Putamen (tissue), 1 donor: Measurements from ENCODE around the gene WDR35.

Experiments
- DNase-seq: peaks from one replicate; pipeline ENCODE4 v3.0.0-alpha.2; 2016; ENCODE audit warnings: low spot score

WDR35 gene

DNA sequence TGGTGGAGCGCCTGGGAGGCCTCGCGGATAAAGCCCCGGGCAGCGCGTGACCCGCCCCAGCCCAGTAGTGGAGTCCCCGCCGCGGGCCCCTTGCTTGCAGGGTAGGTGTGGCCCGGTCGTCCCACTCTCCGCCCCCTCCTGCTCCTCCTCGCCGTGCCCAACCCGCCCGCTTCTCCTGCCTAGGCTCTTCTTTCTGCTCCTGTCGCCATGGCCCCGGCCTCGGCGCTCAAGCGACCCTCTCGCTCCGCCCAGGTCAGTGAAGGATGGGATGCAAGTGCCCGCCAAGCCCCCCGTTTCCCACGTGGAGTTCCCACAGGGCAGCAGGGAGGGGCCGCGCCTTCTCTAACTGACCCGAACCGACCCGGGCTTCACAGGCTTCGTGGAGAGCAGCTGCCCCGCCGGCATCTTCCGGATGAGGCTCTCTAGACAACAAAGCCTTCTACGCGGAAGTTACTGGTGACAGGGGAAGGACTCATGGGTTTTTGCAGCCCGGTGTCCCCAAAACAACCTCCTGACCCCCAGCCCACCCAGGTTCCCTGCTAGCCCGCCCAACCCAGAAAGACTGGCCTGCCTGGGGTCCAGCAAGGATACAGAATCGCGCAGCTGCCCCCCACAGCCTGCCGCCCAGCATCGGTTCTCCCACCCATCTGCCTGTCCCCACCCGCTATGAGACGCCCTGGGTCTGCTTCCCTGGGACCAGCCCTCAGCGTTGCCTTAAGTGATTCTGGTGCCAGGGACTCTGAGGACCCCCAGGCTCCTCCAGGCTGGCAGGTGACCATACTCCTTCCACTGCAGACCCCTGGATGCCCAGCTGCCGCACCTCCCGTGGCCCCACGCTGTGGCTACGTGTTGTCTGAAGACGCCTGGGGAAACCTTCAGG lies 121.0 kb downstream of the WDR35 start:
- DNase-seq = no peak

DNA sequence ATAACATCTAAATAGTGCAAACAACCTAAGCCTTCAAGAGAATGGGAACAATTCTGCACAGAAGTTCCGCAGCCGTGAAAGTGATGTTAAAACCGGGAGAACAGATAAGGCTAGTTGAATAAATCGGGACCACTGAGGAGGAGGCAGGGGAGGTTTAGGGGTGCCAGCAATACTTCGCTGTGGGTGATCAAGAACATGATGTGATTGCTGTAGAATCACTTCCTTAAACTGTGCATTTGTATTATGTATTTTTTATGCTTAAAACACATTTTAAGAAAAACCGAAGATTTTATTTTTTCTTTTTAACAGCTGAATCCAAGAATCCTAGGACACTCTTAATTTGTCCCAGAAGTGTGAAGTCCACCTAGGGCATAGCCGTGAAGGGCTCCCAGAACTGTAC lies 121.7 kb downstream of the WDR35 start:
- DNase-seq = no peak

- DNase-seq = no peak
These were observed 123.1 kb downstream of the WDR35 start for GRCh38 chr2:19866771-19867170.

GRCh38 chr2:19865151-19865550 lies 124.8 kb downstream of the WDR35 start:
- no peak for DNase-seq

- no peak for DNase-seq
These were observed 125.5 kb downstream of the WDR35 start for GRCh38 chr2:19864381-19864780.

GRCh38 chr2:19863303-19864041 lies 126.4 kb downstream of the WDR35 start:
- DNase-seq = peak; percentile 37

- DNase-seq = no peak
These were observed 128.1 kb downstream of the WDR35 start for GRCh38 chr2:19861813-19862212.
